Raji (cell line): Measurements from ENCODE around the gene NDUFA3.
A peak's percentile ranks its signal among the peaks of the same experiment; 100 is the strongest.

Source experiments
- POLR2A ChIP-seq: IDR thresholded peaks from 2 replicates; pipeline ENCODE4 v1.6.1; 2011; ENCODE audit warnings: low read depth, low read length, control low read depth; ENCODE audit not compliant: insufficient read depth

NDUFA3 gene

DNA sequence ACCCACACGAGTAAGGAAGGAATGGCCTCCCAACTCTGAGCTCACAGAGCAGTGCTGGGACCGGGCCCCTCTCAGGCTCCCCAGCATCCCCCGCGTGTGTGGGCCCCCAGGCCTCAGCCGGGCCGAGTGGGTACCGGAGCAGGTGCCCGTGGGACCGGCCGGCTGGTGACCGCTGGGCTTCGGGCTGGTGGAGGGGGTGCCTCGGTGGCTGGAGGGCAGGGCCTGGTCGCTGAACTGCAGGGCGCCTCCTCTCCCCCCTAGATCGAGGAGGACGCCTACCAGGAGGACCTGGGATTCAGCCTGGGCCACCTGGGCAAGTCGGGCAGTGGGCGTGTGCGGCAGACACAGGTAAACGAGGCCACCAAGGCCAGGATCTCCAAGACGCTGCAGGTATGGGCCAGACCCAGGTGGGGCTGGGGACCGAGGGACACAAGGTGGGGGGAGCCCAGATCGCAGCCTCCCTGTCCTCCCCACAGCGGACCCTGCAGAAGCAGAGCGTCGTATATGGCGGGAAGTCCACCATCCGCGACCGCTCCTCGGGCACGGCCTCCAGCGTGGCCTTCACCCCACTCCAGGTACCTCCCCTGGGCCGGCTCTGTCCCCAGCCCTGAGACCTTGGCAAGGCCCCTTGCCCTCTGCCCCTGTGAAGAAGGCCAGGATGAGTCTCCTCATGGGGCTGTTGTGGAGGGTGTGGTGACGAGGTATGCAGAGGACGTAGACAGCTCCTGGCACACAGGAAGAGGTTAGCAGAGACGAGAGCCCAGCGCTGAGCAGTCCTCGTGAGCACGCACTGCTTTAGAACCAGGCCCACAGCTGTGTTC is 26.4 kb downstream of the NDUFA3 start:
- TF ChIP-seq POLR2A, result no peak

DNA sequence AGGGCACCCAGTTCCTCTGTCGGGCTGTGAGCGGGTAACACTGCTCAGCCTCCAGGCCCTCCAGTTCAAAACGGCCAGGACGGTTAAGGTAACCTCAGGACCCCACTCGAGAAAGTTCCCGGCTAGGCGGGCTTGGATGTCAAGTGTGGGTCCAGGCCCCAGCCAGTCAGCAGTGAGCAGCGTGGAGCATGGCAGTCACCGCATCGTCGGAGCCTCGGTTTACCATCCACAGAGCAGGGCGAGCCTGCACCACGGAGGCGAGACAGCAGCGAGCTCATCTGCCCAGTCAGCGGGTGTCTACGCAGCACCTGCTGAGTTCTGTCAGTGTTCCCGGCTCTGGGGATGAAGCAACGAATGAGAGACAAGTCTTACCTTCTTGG is 27.0 kb downstream of the NDUFA3 start:
- no peak for TF ChIP-seq POLR2A

DNA sequence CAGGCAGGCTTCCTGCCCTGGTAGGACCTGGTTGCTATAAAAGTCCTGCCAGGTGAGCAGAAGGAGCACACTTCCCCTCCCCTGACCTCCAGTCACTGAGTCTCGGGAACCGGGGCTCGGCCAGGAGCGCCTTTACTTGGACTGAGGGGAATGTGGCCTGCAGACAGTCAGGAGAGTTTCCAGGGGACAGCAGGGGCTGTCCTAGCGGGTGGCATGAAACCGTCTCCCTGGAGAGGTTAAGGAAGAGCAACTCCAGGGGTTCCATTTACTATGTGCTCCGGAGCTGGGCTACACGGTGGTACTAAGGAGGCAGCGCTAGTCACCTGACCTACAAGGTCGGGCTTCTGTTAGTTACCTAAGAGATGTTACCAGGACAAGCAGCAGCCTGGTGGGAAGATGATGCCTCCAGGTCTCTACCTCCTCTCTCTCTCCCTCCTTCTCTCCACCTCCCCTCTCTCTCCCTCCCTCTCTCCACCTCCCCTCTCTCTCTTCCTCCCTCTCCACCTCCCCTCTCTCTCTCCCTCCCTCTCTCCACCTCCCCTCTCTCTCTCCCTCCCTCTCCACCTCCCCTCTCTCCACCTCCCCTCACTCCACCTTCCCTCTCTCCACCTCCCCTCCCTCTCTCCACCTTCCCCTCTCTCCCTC is 30.8 kb downstream of the NDUFA3 start:
- TF ChIP-seq POLR2A, result no peak

DNA sequence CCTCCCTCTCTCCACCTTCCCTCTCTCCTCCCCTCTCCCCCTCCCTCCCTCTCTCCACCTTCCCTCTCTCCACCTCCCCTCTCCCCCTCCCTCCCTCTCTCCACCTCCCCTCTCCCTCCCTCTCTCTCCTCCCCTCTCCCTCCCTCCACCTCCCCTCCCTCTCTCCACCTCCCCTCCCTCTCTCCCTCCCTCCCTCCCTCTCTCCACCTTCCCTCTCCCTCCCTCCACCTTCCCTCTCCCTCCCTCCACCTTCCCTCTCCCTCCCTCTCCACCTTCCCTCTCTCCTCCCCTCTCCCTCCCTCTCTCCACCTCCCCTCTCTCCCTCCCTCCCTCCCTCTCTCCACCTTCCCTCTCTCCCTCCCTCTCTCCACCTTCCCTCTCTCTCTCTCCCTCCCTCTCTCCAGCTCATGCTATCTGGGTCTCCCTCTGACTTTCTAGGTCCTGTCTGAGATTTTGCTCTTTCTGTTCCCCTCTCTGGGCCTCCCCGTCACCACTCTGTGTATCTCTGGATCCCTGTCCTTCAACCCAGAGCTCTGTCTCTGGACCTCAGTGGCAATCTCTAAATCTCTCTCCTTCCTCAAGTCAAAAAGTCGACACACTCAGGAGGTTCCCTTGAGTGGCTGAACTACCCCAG is 31.4 kb downstream of the NDUFA3 start:
- TF ChIP-seq POLR2A, result no peak

DNA sequence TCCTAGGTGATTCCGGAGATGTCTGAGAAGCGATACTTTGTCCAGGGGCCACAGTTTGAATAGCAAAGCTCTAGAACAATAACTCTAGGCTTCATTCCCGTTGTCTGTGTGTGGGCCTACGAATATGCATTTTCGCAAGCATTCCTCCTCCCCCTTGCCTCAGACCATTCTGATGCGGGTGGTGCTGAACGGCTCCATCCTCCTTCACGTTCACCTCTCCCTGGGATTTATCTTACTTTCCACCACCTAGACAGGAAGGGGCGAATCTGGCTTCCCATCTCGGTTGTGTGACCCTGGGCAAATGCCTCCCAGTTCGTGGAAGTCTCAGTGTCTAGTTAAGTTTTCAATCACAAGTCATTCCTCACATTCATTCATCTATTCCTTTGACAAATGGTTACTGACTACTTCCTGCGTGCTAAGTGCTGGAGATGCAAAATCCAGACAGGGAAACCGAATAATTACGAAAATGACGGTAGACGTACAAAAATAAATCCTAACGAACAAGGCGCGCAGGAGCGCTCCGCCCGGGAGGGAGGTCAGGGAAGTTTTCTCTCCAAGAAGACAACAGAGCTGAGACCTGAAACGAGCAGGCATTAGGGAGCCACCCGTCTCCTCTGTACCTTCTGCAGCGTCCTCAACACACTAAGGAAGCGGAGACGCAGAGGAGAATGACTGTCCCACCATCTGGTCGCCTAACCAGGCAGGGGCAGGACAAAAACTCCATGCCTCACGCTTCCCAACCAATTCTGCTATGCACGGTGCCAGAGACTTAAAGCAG is 33.6 kb downstream of the NDUFA3 start:
- TF ChIP-seq POLR2A, result no peak

DNA sequence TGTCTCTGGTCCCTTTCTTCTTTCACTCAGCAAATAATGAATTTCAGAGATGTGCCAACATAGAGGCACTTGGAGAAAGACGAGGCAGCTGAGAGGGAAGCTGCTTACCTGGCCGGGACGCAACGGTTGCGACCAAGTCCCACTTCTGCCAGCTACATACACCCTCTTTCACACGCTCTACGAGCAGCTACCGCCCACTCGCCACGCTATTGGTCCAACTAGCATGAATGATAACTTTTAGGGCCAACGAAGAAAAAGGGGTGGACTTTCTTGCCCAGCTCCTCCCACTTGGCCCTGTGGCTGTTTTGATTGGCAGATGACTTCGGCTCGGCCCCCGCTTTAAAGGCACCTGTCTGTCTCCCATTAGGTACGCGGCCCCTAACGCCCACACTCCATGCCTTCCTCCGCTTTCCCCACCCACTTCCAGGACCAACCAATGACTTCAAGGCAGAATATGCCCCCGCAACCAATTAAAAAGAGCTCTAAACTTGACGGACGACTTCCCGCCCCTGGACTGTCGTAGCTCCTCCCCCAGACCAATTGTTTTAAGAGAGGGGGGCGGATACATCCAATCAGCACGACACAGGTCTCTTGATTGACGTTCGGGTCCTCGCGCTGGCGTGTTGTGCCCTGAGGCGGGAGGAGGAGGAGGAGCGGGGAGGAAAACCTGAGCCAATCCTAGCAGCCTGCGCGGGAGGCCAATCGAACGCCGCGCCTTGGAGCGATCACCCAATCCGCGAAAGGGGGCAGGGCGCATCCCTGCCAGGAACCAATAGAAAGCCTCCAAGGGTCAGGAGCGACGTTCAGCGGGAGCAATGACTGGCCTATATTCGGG is 34.4 kb downstream of the NDUFA3 start:
- peak; percentile 95 for TF ChIP-seq POLR2A

DNA sequence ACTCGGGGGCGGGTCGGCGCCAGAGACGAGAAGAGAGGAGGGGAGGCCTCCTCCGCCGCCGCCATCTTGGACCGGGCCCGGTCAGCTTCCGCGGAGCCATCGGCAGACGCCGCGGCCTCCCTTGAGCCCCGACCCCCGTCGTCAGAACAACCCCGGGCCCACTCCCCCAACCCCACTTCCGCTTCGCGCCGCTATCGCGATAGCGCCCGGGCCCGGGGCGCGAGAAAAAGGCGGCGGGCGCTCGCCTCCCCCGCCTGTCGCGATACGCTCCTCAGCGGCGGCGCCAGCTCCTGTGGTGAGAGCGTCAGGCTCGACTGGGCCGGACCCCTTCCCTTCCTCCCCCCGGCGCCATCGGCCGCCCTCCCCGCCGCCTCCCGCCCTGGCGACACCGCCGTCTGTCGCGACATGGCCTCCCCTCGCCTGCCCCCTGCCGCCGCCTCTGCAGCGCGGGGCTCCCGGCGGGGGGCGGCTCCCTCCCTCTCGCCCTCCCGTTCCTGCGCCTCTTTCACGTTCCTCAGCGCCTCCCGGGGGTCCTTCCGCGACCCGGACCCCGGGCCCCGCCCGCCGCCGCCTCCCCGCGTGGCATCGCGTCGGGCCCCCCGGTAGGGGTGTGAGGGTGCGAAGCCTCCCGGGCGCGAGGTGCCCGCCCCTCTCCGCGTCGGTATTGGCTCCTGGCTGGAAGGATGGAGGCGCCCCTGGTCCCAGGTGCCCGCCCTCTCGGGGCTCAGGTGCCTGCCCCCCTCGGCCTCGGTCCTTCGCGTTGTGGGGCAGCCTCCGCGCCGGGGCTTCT is 35.2 kb downstream of the NDUFA3 start, which contains the start of gene CNOT3:
TSS of gene CNOT3 (plus strand) at position 64 of the 790 bp plus-strand sequence. CDS start 5,217 bp downstream, outside the sequence.
- TF ChIP-seq POLR2A, result peak; percentile 66

DNA sequence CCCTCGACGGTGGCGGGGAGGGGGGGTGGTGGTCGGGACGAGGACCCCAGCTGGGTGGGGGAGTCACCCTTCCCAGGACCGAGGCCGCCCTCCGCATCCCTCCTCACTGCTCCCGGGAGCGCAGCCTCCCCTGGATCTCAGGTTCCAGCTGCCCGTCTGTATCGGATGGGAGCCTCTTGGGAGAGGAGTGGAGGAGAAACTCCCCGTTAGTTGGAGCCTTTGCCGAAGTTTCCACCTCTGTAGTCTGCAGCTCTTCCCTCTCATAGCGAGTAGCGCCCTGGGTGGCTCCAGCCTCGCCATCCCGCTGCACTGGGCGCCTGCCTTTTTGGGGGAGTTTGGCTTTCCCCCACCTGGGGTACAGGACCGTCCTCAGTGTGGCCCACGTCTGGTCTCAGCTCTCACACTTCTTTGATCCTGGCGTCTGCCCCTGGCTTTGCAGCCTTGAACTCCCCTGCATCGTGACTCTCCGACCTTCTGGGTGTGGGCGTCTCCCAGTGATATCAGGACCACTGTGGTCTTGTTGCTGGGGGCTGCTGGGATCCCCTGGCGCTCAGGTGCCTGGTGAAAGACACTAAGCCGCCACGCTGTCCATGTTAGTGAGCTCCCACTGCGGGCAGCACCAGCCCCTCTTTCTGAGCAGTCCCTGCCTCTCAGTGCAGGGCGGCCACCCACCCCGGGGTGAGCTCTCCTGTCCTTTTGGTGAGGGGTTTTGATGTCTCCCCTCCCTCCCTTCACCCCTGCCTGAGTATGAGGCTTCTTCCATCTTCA is 36.0 kb downstream of the NDUFA3 start:
- no peak for TF ChIP-seq POLR2A

DNA sequence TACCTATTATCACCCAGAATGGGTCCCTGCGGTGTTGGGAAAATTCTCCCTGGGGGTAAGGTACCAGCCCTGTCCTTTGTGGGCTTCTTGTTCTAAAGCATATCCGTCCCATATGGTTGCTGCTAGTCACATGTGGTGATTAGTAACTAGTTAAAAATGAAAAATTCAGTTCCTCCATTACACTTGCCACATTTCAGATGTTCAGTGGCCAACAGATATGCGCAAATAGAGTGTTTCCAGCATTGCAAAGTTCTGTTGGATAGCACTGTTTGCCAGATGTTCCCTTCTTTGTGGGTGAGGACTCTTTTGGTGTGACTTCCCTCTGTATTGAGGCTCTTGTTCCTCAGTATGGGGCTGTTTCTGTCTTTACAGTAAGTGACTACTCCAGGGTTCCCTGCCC is 38.7 kb downstream of the NDUFA3 start:
- no peak for TF ChIP-seq POLR2A

DNA sequence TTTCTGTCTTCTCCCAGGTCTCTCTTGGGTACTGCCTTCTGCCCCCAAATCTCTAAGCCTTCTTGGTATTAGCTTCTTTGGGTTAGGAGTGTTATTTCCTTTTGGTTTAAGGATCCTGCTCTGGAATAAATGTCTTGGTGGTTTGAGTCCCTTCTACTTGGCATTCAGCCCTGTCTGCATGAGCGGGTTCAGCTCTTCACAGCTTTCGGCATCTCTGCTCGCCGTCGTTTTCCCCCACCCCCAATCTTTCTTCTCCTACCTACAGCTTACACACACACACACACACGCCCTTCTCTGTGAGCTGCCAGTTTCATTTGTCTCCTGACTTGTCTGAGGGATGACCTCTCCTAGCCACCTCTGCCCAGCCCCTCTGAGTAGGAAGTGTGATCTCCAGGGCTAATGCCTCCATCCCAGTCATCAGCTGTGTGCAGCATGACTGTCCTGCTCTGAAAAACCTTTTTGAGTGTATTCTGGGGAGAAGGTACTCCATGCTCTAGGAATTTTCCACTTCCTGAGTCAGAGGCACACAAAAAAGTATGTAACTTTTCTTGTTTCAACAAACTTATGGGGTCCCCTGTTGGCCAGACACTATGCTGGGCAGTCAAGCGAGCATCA is 39.6 kb downstream of the NDUFA3 start:
- no peak for TF ChIP-seq POLR2A

DNA sequence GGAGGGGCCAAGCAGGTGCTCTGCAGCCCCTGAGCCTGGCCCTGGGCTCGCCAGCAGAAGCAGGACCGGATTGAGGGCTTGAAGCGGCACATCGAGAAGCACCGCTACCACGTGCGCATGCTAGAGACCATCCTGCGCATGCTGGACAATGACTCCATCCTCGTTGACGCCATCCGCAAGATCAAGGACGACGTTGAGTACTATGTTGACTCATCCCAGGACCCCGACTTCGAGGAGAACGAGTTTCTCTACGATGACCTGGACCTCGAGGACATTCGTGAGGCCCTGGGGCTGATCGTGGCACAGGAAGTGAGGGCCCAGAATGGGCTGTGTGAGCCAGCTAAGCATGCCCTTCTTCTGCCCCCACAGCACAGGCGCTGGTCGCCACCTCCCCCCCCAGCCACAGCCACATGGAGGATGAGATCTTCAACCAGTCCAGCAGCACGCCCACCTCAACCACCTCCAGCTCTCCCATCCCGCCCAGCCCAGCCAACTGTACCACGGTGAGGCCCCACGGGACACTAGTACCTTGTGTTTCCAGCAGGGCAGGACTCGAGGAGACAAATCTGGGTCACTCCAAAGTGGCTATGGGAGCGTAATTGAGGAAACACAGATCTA is 43.0 kb downstream of the NDUFA3 start:
- no peak for TF ChIP-seq POLR2A

DNA sequence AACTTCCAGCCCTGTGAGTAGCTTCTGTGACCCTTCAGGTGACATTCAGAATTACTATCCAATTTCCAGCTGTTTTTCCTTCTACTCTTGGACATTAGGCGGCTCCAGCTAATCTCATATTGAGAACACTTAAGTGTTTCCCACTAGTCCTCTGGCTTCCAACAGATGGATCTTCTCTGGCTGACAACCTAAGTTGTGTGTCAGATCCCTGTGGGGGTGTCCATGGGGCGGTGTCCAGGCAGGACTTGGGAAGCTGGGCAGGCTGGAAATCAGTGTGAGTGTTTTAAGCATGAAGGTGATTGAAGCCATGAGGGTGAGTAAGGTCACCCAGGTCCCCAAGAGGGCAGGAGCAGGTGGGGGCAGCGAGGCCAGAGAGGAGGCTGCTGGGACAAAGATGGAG is 45.0 kb downstream of the NDUFA3 start:
- TF ChIP-seq POLR2A, result no peak
